ENCODE data around the gene MICU2.
A peak's percentile ranks its signal among the peaks of the same experiment; 100 is the strongest.

- TF ChIP-seq YY1 (IDR thresholded peaks at IDR 0.05; ENCODE audit: insufficient read depth, insufficient read length) (peak; percentile 75), SUZ12 (IDR thresholded peaks at IDR 0.05; ENCODE audit: extremely low read depth, insufficient read depth, insufficient read length) (no peak)
These were observed at the start of gene MICU2 for GRCh38 chr13:21603531-21604448.

All from NT2/D1 (cell line).